Endothelial cell of umbilical vein (primary cell): ENCODE results near the gene PADI1.

ENCODE experiments used
- EZH2 ChIP-seq: IDR thresholded peaks from 2 replicates; pipeline ENCODE4 v1.6.1; 2012; ENCODE audit warnings: borderline replicate concordance, low read depth, mild to moderate bottlenecking, moderate library complexity, low read length, inconsistent platforms; ENCODE audit not compliant: severe bottlenecking
- FOS ChIP-seq: IDR thresholded peaks from 2 replicates; pipeline ENCODE4 v1.6.1; 2011; ENCODE audit warnings: mild to moderate bottlenecking, low read length, moderate library complexity, borderline replicate concordance; ENCODE audit not compliant: insufficient read depth
- GATA2 ChIP-seq: IDR thresholded peaks from 2 replicates; pipeline ENCODE4 v1.7.0; 2011; ENCODE audit warnings: low read depth, mild to moderate bottlenecking, moderate library complexity, mixed read lengths, low read length; ENCODE audit not compliant: insufficient read length, insufficient read depth
- POLR2A ChIP-seq: IDR thresholded peaks from 2 replicates; pipeline ENCODE4 v1.6.1; 2012; ENCODE audit warnings: low read depth, mild to moderate bottlenecking, control low read depth, low read length
- POLR2AphosphoS5 ChIP-seq: IDR thresholded peaks from 2 replicates; pipeline ENCODE4 v1.6.1; 2012; ENCODE audit warnings: low read depth, mild to moderate bottlenecking, control low read depth, low read length, moderate library complexity; ENCODE audit not compliant: insufficient read depth
- TF ChIP-seq, protein P1 (sequence below), 2 donors: IDR thresholded peaks; 1 replicate in 1 of 2; 2 replicates in 1 of 2; pipeline ENCODE4 v1.5.1; 2011; ENCODE audit warnings: low read length in 2 of 2, mild to moderate bottlenecking in 2 of 2, moderate library complexity in 2 of 2, control low read depth in 1 of 2, inconsistent platforms in 1 of 2, low read depth in 1 of 2; ENCODE audit not compliant: insufficient read depth in 1 of 2; ENCODE audit errors: extremely low read depth in 1 of 2

DNA sequence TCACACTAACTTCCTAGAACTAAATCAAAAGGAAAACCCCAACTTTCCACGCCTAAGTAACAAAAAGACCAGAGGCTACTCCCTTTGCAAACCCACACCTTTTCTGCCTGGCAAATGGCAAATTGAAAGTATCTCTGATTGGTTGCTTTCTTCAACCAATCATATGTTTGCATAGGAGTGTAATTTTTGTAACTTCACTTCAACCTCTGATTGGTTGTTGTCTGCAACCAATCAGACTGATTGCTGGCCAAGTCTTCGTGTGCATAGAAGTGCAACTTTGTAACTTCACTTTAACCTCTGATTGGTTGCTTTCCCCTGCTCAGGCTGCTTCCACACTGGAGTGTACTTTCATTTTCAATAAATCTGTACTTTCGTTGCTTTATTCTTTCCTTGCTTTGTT is 48.8 kb upstream of the PADI1 start:
- TF ChIP-seq POLR2AphosphoS5 (no peak), GATA2 (no peak), EZH2 (no peak), POLR2A (no peak), FOS (no peak)
- TF ChIP-seq, protein P1, sequence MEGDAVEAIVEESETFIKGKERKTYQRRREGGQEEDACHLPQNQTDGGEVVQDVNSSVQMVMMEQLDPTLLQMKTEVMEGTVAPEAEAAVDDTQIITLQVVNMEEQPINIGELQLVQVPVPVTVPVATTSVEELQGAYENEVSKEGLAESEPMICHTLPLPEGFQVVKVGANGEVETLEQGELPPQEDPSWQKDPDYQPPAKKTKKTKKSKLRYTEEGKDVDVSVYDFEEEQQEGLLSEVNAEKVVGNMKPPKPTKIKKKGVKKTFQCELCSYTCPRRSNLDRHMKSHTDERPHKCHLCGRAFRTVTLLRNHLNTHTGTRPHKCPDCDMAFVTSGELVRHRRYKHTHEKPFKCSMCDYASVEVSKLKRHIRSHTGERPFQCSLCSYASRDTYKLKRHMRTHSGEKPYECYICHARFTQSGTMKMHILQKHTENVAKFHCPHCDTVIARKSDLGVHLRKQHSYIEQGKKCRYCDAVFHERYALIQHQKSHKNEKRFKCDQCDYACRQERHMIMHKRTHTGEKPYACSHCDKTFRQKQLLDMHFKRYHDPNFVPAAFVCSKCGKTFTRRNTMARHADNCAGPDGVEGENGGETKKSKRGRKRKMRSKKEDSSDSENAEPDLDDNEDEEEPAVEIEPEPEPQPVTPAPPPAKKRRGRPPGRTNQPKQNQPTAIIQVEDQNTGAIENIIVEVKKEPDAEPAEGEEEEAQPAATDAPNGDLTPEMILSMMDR (IDR thresholded peaks at IDR 0.05; ENCODE audit: extremely low read depth in 1 of 2, insufficient read depth in 1 of 2, low read depth in 1 of 2, low read length in 2 of 2) = no peak
